Type B pancreatic cell (in vitro differentiated cells): ENCODE measurements around the gene PARD3. TPM values are rescaled to one million over a fixed set of nuclear protein-coding genes. Genes with fewer than 3 reads are reported as not detected.
"Not testable (repeated sequence)": the region's sequence is repeated elsewhere in the genome, so short reads cannot be mapped to it uniquely, and the experiment has no call there.

Experiments
- DNase-seq: peaks from one replicate; pipeline ENCODE4 v3.0.0; 2021; ENCODE audit warnings: mixed read lengths; ENCODE audit not compliant: unreplicated experiment; ENCODE audit errors: extremely low spot score
- H3K27ac Mint-ChIP-seq: 2 replicates; pipeline ENCODE4 v1.8.0; 2021; ENCODE audit warnings: mild to moderate bottlenecking, mixed read lengths
- H3K27me3 Mint-ChIP-seq: 2 replicates; pipeline ENCODE4 v1.8.0; 2021; ENCODE audit warnings: mixed read lengths
- H3K36me3 Mint-ChIP-seq: 2 replicates; pipeline ENCODE4 v1.8.0; 2021; ENCODE audit warnings: mixed read lengths
- H3K4me1 Mint-ChIP-seq: one replicate; pipeline ENCODE4 v1.8.0; 2021; ENCODE audit warnings: mixed read lengths; ENCODE audit not compliant: unreplicated experiment
- H3K4me3 Mint-ChIP-seq: 2 replicates; pipeline ENCODE4 v1.8.0; 2021; ENCODE audit warnings: mild to moderate bottlenecking, mixed read lengths
- H3K9me3 Mint-ChIP-seq: 2 replicates; pipeline ENCODE4 v1.8.0; 2021; ENCODE audit warnings: mixed read lengths
- CTCF ChIP-seq: fragments of 200-600 bp; sonication (generic); conservative IDR thresholded peaks from 2 replicates; pipeline ENCODE4 v1.5.0; 2021; ENCODE audit warnings: antibody characterized with exemption, mild to moderate bottlenecking
- total RNA-seq: library from RNA; stranded (reverse); gene quantifications from 2 replicates; pipeline ENCODE4 v1.2.1, GENCODE V29; 2021; ENCODE audit warnings: low replicate concordance

The PARD3 gene
- total RNA-seq, 1 donor from 2014 or later = 52.3 TPM

- no peaks in the 10 kb centered on the region for H3K27me3 Mint-ChIP-seq
- peaks cover 8% of the 10 kb centered on the region for H3K4me1 Mint-ChIP-seq
- H3K36me3 Mint-ChIP-seq = peaks cover 20% of the 10 kb centered on the region
- no peaks in the 10 kb centered on the region for H3K9me3 Mint-ChIP-seq
- DNase-seq = no peak
- no peak overlapping the region for H3K27ac Mint-ChIP-seq
- no peak overlapping the region for H3K4me3 Mint-ChIP-seq
- no peak for TF ChIP-seq CTCF
Observed at GRCh38 chr10:34454590-34455261, 360.4 kb downstream of the PARD3 start.

- no peak for DNase-seq
- Mint-ChIP-seq H3K36me3 (peaks cover 16% of the 10 kb centered on the region), H3K4me3 (no peak overlapping the region), H3K4me1 (peaks cover 13% of the 10 kb centered on the region), H3K27me3 (no peaks in the 10 kb centered on the region), H3K9me3 (no peaks in the 10 kb centered on the region), H3K27ac (no peak overlapping the region)
- no peak for TF ChIP-seq CTCF
Observed at GRCh38 chr10:34449836-34450235, 365.3 kb downstream of the PARD3 start.

GRCh38 chr10:34446049-34446448 lies 369.0 kb downstream of the PARD3 start:
- Mint-ChIP-seq H3K4me3 (no peak overlapping the region), H3K27me3 (no peaks in the 10 kb centered on the region), H3K27ac (no peak overlapping the region), H3K4me1 (peaks cover 12% of the 10 kb centered on the region), H3K9me3 (no peaks in the 10 kb centered on the region), H3K36me3 (peaks cover 25% of the 10 kb centered on the region)
- TF ChIP-seq CTCF = no peak
- DNase-seq = no peak

GRCh38 chr10:34444223-34445183 lies 370.6 kb downstream of the PARD3 start:
- H3K4me3 Mint-ChIP-seq = no peak overlapping the region
- H3K4me1 Mint-ChIP-seq = peaks cover 12% of the 10 kb centered on the region
- no peak for DNase-seq
- H3K27ac Mint-ChIP-seq = no peak overlapping the region
- no peaks in the 10 kb centered on the region for H3K27me3 Mint-ChIP-seq
- peaks cover 14% of the 10 kb centered on the region for H3K36me3 Mint-ChIP-seq
- H3K9me3 Mint-ChIP-seq = no peaks in the 10 kb centered on the region
- no peak for TF ChIP-seq CTCF

- H3K36me3 Mint-ChIP-seq = peaks cover 16% of the 10 kb centered on the region
Observed at GRCh38 chr10:34439386-34439785, 375.7 kb downstream of the PARD3 start.

GRCh38 chr10:34438741-34439140 lies 376.4 kb downstream of the PARD3 start:
- H3K9me3 Mint-ChIP-seq = no peaks in the 10 kb centered on the region
- H3K27ac Mint-ChIP-seq = no peak overlapping the region

More at GRCh38 chr10:34439386-34439785, 375.7 kb downstream of the PARD3 start:
- H3K9me3 Mint-ChIP-seq, H3K4me3 Mint-ChIP-seq, H3K27me3 Mint-ChIP-seq, H3K4me1 Mint-ChIP-seq, DNase-seq, H3K27ac Mint-ChIP-seq: not testable (repeated sequence)

More at GRCh38 chr10:34438741-34439140, 376.4 kb downstream of the PARD3 start:
- Mint-ChIP-seq H3K4me3 (no peak overlapping the region), H3K27me3 (no peaks in the 10 kb centered on the region), H3K4me1 (peaks cover 14% of the 10 kb centered on the region), H3K36me3 (peaks cover 16% of the 10 kb centered on the region)
- DNase-seq = no peak
- no peak for TF ChIP-seq CTCF
